HepG2 (cell line): ENCODE results near the gene G6PC2. TPM values are rescaled to one million over a fixed set of nuclear protein-coding genes. Genes with fewer than 3 reads are reported as not detected.

Source experiments
- ATAC-seq: fragments of 200-7000 bp; cut with Tn5 transposase; 3 replicates; pipeline ENCODE4 v1.9.1; 2020; ENCODE audit warnings: mild to moderate bottlenecking, moderate library complexity
- BruUV-seq: library from RNA; stranded (reverse); fragments of 400-500 nt; replicated peaks from 2 replicates; lab custom pipeline; 2021; lab: Mats Ljungman, UMichigan
- CTCF ChIA-PET: fragments of 300-600 bp; formaldehyde crosslinking; extraction: SDS; loops from one replicate; lab custom pipeline; 2021; ENCODE audit warnings: low total read pairs, inconsistent platforms, low intra/inter-chr PET ratio; lab: Yijun Ruan, JAX
- POLR2A ChIA-PET: fragments of 350-600 bp; sonication (Branson Sonifier 250); formaldehyde crosslinking; loops from one replicate; lab custom pipeline; 2020; ENCODE audit warnings: antibody characterized with exemption, inconsistent platforms; lab: Yijun Ruan, JAX
- DNase-seq: peaks from one replicate; pipeline ENCODE4 v3.0.0-alpha.2; 2015; ENCODE audit warnings: low spot score
- FAIRE-seq: peaks from 3 replicates; lab custom pipeline; 2011; peaks lifted over from hg19 to GRCh38; lab: Jason Lieb, UNC
- H2AFZ ChIP-seq: one replicate; pipeline ENCODE4 v1.6.1; 2011; ENCODE audit warnings: low read length, inconsistent platforms
- H3K27ac ChIP-seq: fragments of 300-600 bp; 3 replicates; pipeline ENCODE4 v1.8.0; 2011; ENCODE audit warnings: mixed run types, mild to moderate bottlenecking, mixed read lengths, low read length, inconsistent platforms; ENCODE audit not compliant: insufficient read depth; ENCODE audit errors: extremely low read length
- H3K27me3 ChIP-seq, 2 experiments: fragments of 200-600 bp in 1 of 2; 2 replicates in 1 of 2; 3 replicates in 1 of 2; pipeline versions ENCODE4 v1.6.0 to v1.8.0; 2011; ENCODE audit warnings: low read length in 2 of 2, mild to moderate bottlenecking in 2 of 2, moderate library complexity in 2 of 2, inconsistent platforms in 1 of 2; ENCODE audit not compliant: insufficient read depth in 2 of 2, control insufficient read depth in 1 of 2
- H3K36me3 ChIP-seq, 2 experiments: fragments of 200-600 bp in 1 of 2; replicated peaks in 1 of 2; 2 replicates in 1 of 2; 3 replicates in 1 of 2; pipeline versions ENCODE4 v1.5.1 to v1.8.0; 2011; ENCODE audit warnings: low read length in 2 of 2, inconsistent platforms in 1 of 2; ENCODE audit not compliant: insufficient read depth in 2 of 2, control insufficient read depth in 1 of 2
- H3K4me1 ChIP-seq: 2 replicates; pipeline ENCODE4 v1.5.1; 2012; ENCODE audit warnings: low read length, inconsistent platforms; ENCODE audit not compliant: insufficient read depth
- H3K4me2 ChIP-seq: 2 replicates; pipeline ENCODE4 v1.6.0; 2011; ENCODE audit warnings: low read depth, low read length, inconsistent platforms
- H3K4me3 ChIP-seq, 3 experiments: fragments of 200-600 bp in 1 of 3; sonication (generic), shearing (Covaris generic) in 1 of 3; replicated peaks in 1 of 3; 2 replicates each; pipeline ENCODE4 v1.5.1; 2011 to 2016; ENCODE audit warnings: low read length in 3 of 3, inconsistent platforms in 2 of 3, low read depth in 2 of 3, mild to moderate bottlenecking in 2 of 3, control low read depth in 1 of 3, mixed read lengths in 1 of 3; ENCODE audit not compliant: insufficient read depth in 1 of 3
- H3K79me2 ChIP-seq: one replicate; pipeline ENCODE4 v1.6.1; 2011; ENCODE audit warnings: low read length, inconsistent platforms; ENCODE audit not compliant: insufficient read depth
- H3K9ac ChIP-seq: 2 replicates; pipeline ENCODE4 v1.6.0; 2011; ENCODE audit warnings: mild to moderate bottlenecking, low read depth, low read length, inconsistent platforms; ENCODE audit not compliant: insufficient read depth
- H3K9me3 ChIP-seq: 2 replicates; pipeline ENCODE4 v1.5.1; 2012; ENCODE audit warnings: mild to moderate bottlenecking, low read length
- H4K20me1 ChIP-seq: 2 replicates; pipeline ENCODE4 v1.6.0; 2011; ENCODE audit warnings: inconsistent platforms, mild to moderate bottlenecking, low read length, moderate library complexity; ENCODE audit not compliant: insufficient read depth
- ATF7 ChIP-seq, 2 experiments: fragments of 450-650 bp in 1 of 2; sonication (generic) in 1 of 2; formaldehyde crosslinking in 1 of 2; IDR thresholded peaks; 2 replicates each; pipeline versions ENCODE4 v1.4.0 to v1.6.1; 2016 to 2020; ENCODE audit warnings: antibody characterized with exemption in 1 of 2, mild to moderate bottlenecking in 1 of 2, missing genetic modification reagents in 1 of 2
- CERS6 ChIP-seq: sonication (generic); formaldehyde crosslinking; IDR thresholded peaks from 2 replicates; pipeline ENCODE4 v1.5.0; 2020; ENCODE audit warnings: missing genetic modification reagents
- FOXP4 ChIP-seq: sonication (generic); formaldehyde crosslinking; IDR thresholded peaks from 2 replicates; pipeline ENCODE4 v1.4.0; 2020; ENCODE audit warnings: missing genetic modification reagents
- MTA1 ChIP-seq: sonication (generic); formaldehyde crosslinking; IDR thresholded peaks from 2 replicates; pipeline ENCODE4 v1.4.0; 2020; ENCODE audit warnings: missing genetic modification reagents, mild to moderate bottlenecking, borderline replicate concordance
- POGK ChIP-seq: sonication (generic); formaldehyde crosslinking; conservative IDR thresholded peaks from 2 replicates; pipeline ENCODE4 v1.8.0; 2022; ENCODE audit warnings: mild to moderate bottlenecking, moderate library complexity, missing genetic modification reagents
- POLR2A ChIP-seq, 2 experiments: IDR thresholded peaks; 2 replicates each; pipeline ENCODE4 v1.6.1; 2011; ENCODE audit warnings: low read depth in 2 of 2, low read length in 2 of 2, mild to moderate bottlenecking in 1 of 2, moderate library complexity in 1 of 2; ENCODE audit not compliant: insufficient read depth in 1 of 2
- ZKSCAN1 ChIP-seq: fragments of 150-350 bp; IDR thresholded peaks from 2 replicates; pipeline ENCODE4 v1.6.1; 2014; ENCODE audit warnings: low read length
- WGBS: methylation state at CpG from one replicate; pipeline ENCODE4 v1.1.6; 2017; ENCODE audit warnings: low lambda C conversion rate; 5-methylcytosine and 5-hydroxymethylcytosine counted together
- in situ Hi-C: cut with HindIII; loops from 2 replicates; pipeline ENCODE4 v1.10.0; 2017; ENCODE audit warnings: low pct_unique_long_range_greater_than_20kb; ENCODE audit not compliant: extremely low pct_ligation_motif_present
- intact Hi-C: fragments of 100-400 bp; cut with micrococcal nuclease; formaldehyde crosslinking; loops from one replicate; pipeline ENCODE4 v1.10.0; 2022; ENCODE audit not compliant: unreplicated experiment
- polyA plus RNA-seq, 8 experiments: library from polyadenylated mRNA; depleted of rRNA in 3 of 8; stranded (reverse) in 7 of 8; unstranded in 1 of 8; fragments of >200 nt; fragmentation: Illumina TruSeq in 4 of 8; extraction: Trizol in 4 of 8; gene quantifications; 2 replicates each; pipeline versions ENCODE4 v1.2.1 to v1.2.3, GENCODE V29; 2011 to 2016; ENCODE audit warnings: low read depth in 4 of 8, missing spikeins in 1 of 8, mixed read lengths in 1 of 8; ENCODE audit not compliant: insufficient read depth in 1 of 8
- total RNA-seq, 5 experiments: library from RNA; depleted of rRNA; stranded (reverse); fragments of >200 nt; fragmentation: Illumina TruSeq; extraction: Trizol; gene quantifications; 2 replicates each; pipeline ENCODE4 v1.2.3, GENCODE V29; 2016; ENCODE audit warnings: low read depth in 1 of 5

The G6PC2 gene
- total and polyA plus RNA-seq, 2 of the 13 experiments (the other 11 are each of a cell fraction or from before 2014, with no cell fraction given), result not detected

- H3K79me2 ChIP-seq, result no peaks in the 10 kb centered on the region
- H2AFZ ChIP-seq, result no peak overlapping the region
- no peaks in the 10 kb centered on the region for H3K36me3 ChIP-seq
- ATAC-seq (no peak), FAIRE-seq (no peak), DNase-seq (no peak)
- TF ChIP-seq MTA1 (no peak), ZKSCAN1 (no peak), POGK (CRISPR knock-in tag) (no peak), POLR2A (IDR thresholded peaks at IDR 0.05; ENCODE audit: insufficient read depth in 1 of 2, low read depth in 2 of 2, low read length in 2 of 2) (no peak), CERS6 (CRISPR knock-in tag) (no peak), FOXP4 (CRISPR knock-in tag) (no peak), ATF7 (IDR thresholded peaks at IDR 0.05) (no peak), ATF7 (CRISPR knock-in tag; IDR thresholded peaks at IDR 0.05) (no peak)
- POLR2A ChIA-PET, result no interaction called here
- no peak overlapping the region for H3K27ac ChIP-seq
- H3K4me2 ChIP-seq, result no peak overlapping the region
- 40% methylated on average over 3 of the region's 3 CpGs for WGBS
- in situ Hi-C loops, result no loop called here
- H3K27me3 ChIP-seq, result no peaks in the 10 kb centered on the region
- H3K4me3 ChIP-seq, result no peak overlapping the region
- H3K4me1 ChIP-seq, result no peaks in the 10 kb centered on the region
- no peaks in the 10 kb centered on the region for H3K9me3 ChIP-seq
- H3K9ac ChIP-seq, result no peak overlapping the region
- no peaks in the 10 kb centered on the region for H4K20me1 ChIP-seq
- CTCF ChIA-PET, result no interaction called here
- intact Hi-C loops, result no loop called here
- no TSS peak for BruUV-seq
Measured at GRCh38 chr2:168929031-168929430, 27.9 kb downstream of the G6PC2 start.
